Loucy (cell line): Measurements from ENCODE around the gene SLCO2A1.

Experiments used
- CTCF ChIP-seq: fragments of 200-600 bp; sonication (generic); conservative IDR thresholded peaks from 2 replicates; pipeline ENCODE4 v1.5.1; 2014; ENCODE audit warnings: mild to moderate bottlenecking, antibody characterized with exemption, low read length
- EZH2phosphoT487 ChIP-seq: fragments of 200-600 bp; IDR thresholded peaks from 2 replicates; pipeline ENCODE4 v1.6.1; 2018; ENCODE audit warnings: antibody characterized with exemption, mild to moderate bottlenecking, moderate library complexity, borderline replicate concordance

GRCh38 chr3:134004841-134005240, 24.9 kb downstream of the SLCO2A1 start:
- TF ChIP-seq CTCF (no peak), EZH2phosphoT487 (no peak)
